Measurements from ENCODE around the gene PVALB.
A peak's percentile ranks its signal among the peaks of the same experiment; 100 is the strongest.

The PVALB gene

DNA sequence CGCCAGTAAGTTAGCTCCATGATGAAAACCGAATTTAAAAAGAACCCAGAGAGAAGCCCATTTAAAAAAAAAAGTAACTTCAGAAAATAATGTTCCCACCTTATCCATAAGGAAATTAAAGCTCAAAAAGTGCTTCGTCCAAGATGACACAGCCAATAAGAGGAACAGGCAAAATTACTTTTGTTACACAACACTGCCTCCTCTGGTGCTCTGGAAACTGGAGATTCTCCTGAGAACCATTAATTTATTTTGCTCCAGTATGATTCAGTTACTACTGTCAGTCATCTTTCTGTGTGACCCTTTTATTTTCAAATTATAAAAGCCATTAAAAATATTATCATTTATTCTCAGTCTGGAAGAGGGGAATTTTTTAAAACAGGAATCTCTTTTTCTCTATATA lies 42.9 kb downstream of the PVALB start:
- no peak for DNase-seq (ENCODE audit: low read depth in 2 of 2)

DNA sequence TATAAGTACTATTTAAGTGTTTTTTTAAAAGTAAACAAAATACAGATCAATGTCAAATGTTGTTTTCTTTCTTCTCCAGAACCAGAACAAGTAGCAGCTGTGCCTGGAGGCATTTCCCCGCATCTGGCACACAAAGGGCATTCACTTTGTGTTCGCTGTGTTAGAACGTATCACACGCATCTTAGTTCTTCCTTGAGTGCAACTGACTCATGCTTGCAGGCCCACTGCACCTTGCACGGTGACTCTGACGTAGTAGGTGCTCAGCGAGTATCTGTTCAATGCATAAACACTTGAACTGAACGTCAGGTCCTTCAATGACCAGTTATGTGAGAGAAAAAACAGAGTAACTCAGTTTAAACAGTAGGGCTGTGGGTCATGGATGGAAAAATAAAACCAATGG lies 44.4 kb downstream of the PVALB start:
- no peak for DNase-seq (ENCODE audit: low read depth in 2 of 2)

- DNase-seq (ENCODE audit: low read depth in 2 of 2), result no peak
These were observed 45.3 kb downstream of the PVALB start for GRCh38 chr22:36771356-36772063.

- DNase-seq (ENCODE audit: low read depth in 2 of 2), result no peak
These were observed 46.2 kb downstream of the PVALB start for GRCh38 chr22:36770513-36771231.

GRCh38 chr22:36769541-36770512 lies 47.0 kb downstream of the PVALB start:
- DNase-seq (ENCODE audit: low read depth in 2 of 2), result no peak

GRCh38 chr22:36768616-36769015 lies 48.2 kb downstream of the PVALB start:
- DNase-seq (ENCODE audit: low read depth in 2 of 2), result no peak

DNA sequence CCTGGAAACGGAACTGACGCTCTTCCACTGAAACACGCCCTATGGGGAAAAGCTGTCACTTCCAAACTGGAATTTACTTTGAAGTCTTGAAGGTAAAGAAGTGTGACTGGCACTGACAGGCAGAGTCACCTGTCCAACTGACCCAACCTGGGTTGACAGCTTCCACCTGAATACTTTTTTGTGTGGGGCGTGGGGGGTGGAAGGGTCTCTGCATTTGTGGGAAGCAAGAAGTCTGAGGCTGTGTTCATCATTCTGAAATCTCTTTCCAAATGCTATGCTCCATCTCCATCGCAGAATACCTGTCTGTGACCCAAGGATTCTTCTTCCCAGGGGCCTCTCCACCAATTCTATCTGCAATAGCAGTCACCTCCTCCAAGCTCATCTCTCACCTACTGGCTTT lies 48.7 kb downstream of the PVALB start:
- DNase-seq (ENCODE audit: low read depth in 2 of 2), result no peak

DNA sequence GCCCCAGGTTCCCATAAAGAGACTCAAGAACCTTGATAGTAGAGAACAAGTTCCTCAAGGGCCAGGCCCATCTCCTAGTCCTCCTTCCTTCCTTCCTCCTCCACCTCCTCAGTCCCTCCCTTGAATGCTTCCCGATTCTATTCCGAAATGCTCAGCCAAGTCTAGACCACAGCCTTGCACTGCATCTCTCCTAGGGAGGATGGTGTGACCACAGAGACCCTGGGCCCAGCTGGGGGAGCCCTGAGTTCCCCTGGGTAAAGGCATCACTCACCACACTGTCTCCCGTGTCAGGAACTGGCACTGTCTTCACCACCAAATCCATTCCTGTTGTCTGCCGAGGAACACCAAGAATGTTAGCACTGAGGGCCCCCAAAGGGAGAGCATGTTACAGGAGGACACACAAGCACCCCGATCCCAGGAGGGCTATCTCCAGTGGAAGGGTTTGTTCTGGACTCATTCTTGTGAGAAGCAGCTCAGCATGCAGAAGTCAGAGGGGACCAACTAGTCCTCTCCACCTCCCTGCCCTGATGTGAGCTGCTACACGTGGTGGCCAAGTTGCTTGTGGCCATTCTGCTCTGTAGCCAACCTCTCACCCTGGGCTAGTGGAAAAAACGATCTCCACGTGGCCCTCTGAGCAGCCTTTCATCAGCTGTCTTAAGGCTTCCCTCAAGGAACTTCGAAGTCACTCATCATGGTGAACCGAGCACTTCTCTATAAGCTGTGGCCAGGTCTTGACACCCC lies 49.6 kb downstream of the PVALB start:
- no peak for DNase-seq (ENCODE audit: low read depth in 2 of 2)

GRCh38 chr22:36765943-36766450 lies 50.8 kb downstream of the PVALB start:
- no peak for DNase-seq (ENCODE audit: low read depth in 2 of 2)

GRCh38 chr22:36765131-36765942 lies 51.5 kb downstream of the PVALB start:
- no peak for DNase-seq (ENCODE audit: low read depth in 2 of 2)

DNA sequence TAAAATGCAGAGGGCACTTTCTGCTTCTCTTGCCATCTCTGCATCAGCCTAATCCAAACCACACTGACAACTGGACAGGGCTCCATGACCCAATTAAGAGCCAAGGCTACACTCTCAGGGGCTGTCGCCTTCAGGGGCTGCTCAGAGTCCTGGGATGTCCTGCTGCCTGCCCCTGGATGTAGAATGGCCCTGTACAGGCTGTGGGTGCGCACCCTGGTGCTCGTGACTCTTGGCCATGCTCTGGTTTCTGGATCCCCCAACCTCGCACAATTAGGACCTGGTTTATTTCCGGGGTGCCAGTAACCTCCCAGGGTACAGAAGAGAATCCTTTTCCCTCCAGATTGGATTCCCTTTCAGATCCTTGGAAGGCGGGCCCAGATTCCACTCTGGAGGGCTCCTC lies 52.2 kb downstream of the PVALB start:
- no peak for DNase-seq (ENCODE audit: low read depth in 2 of 2)

DNA sequence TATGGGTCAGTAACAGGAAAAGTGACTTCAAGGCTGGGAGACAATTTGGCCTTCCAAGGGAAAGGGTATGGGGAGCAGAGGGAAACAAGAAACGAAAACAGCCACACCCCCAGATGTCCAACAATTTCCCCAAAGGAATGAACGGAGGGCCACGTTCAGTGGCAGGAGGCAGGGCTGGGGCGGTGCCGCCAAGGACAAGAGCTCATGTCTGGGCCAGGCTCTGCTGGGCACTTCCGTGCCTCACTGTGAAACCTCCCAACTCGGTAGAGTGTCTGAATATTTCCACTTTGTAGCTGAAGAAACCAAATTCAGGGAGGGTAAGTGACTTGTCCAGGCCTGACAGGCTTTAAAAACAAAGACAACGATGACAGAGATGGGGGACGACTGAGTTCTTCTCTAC lies 52.8 kb downstream of the PVALB start:
- no peak for DNase-seq (ENCODE audit: low read depth in 2 of 2)

DNA sequence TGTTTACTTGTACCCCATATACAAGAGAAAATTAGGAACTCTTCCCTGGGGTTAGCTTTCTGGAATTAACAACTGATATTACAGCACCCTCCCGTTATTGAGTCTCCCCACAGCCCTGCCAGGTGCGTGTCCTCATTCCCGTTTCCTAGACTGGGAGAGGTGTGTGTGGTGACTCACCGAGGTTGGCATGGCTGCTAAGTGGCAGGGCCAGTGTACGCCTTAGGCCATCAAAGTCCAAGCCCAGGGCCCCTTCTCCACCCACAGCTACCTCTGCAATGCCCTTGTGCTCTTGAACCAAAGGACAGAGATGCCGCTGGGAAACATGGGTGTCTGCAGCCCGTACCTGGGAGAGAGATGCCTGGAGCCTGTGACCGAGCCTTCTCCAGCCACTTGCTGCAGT lies 53.3 kb downstream of the PVALB start:
- DNase-seq (ENCODE audit: low read depth in 2 of 2), result no peak

GRCh38 chr22:36762687-36763260 lies 54.1 kb downstream of the PVALB start:
- DNase-seq (ENCODE audit: low read depth in 2 of 2), result no peak

DNA sequence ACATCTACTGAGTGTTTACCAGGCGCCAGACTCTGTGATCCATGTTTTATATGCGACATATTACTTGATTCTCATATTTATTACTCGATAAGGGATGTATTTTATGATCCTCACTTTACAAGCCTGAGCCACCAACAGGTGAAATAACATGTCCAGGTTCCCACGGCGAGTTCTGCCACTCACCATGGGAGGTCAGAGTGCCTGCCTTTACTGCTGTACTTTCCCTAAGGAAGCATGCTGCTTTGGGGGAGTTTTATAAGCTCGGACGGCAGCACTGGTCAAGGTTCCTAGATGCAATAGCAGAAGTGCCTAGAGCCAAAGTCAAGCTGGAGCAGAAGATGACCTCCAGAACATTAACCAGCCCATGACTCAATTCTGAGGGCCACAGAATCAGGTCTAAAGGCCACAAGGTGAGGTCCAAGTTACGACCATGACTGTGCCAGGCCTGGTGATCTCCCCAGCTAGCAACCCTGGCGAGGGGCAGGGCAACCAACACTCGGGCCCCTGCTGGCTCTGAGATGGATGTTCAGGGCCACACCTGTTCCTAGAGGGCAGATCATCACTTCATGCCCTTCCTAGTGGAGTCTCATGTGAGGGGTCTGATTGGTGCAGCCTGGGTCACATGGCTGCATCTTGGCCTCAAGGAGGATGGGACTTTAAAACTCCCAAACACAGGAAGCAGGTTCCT lies 55.1 kb downstream of the PVALB start:
- no peak for DNase-seq (ENCODE audit: low read depth in 2 of 2)

DNA sequence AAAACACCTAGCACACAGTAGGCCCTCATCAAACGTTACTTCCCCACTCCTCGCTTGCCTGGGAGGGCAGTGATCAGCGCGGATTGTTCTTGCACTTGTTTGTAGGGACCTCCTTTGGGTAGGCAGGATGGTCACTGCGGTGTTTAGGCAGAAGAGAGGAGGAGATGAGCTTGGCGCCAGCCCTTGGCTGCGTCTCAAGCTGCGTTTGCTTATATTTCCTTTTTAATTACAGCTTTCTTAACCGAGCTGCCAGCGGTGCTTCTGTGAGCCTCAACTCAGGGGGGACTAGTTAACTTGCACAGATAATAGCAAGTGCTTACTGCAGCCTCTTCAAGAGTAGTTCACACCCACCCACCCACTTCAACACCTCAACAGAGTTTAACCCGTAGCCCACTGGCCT lies 56.0 kb downstream of the PVALB start:
- no peak for DNase-seq (ENCODE audit: low read depth in 2 of 2)

DNA sequence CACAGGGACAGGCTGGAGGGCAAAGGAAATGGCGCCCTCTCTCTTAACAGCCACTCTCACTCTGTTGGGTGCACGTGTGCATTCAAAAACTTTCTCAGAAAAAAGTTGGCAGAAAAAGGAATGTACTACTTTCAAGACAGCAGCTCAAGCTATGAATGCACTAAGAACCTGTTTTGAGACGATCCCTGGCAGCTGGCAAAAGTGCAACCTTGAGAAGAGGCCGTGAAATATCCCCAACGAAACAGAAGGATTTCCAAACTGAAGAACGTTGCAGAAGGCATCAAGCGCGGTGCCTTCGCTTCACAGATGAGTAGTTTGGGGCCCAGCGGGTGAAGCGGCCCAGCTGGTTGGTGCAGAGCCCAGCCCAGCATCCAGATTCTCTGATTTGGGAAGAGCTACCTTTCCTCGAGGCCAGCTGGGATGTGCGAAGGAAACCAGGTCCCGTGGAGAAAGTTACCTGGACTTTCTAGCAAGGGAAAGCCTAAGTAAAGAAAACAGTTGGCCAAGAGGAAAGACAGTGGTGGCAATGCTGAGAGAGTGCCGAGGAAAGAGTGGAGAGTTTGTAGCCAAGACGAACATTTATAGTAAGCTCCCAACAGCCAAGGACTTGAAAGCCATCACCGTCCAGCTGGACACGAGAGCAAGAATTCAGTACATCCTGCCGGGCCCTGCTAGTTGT lies 57.2 kb downstream of the PVALB start:
- DNase-seq (ENCODE audit: low read depth in 2 of 2), result no peak

- DNase-seq (ENCODE audit: low read depth in 2 of 2), result no peak
These were observed 58.0 kb downstream of the PVALB start for GRCh38 chr22:36758792-36759271.

DNA sequence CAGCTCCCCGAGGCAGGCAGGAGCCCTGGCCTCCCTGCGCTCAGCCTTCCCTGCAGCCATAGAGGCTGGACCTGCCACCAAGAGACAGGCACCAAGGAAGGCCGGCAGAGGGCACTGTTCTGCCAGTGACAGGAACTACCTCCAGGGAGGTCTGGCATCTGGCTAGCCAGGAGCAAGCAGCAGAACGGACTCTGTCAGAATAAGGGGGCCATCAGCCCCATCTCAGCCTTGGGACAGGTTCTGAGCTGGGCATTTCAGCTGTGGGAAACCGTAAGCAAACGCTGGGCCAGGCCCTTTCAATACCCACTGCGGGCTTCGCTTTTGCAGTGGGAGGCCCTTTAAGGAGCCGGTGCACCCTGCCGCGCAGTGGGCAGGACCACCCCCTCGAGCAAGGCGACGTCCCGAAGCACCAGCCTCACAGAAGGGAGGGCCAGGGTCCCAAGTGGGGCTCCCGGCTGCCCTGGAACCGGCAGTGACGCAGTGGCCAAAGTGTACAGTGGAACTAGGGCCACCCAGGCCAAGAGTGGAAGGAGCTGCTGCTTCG lies 59.1 kb downstream of the PVALB start:
- DNase-seq (ENCODE audit: low read depth in 2 of 2), result peak; percentile 62 to 73

Data from activated CD4-positive, alpha-beta T cell treated with anti-CD3 and anti-CD28 coated beads for 24 hours (primary cell).